Activated T-cell treated with anti-CD3 and anti-CD28 coated beads, Interleukin-2, amount 50 U/mL, for 1 hour (primary cell): ENCODE measurements around the gene EPM2A.
"Not testable (repeated sequence)": the region's sequence is repeated elsewhere in the genome, so short reads cannot be mapped to it uniquely, and the experiment has no call there.

Experiments
- DNase-seq: peaks from one replicate; pipeline ENCODE4 v3.0.0-alpha.2; 2020

The EPM2A gene

GRCh38 chr6:145735356-145736165 lies at the start of gene EPM2A:
Gene EPM2A, minus strand, starts transcription at chr6:145735520. Its CDS starts 22 bp downstream, at chr6:145735498.
- peak; percentile 76 for DNase-seq

- no peak for DNase-seq
Observed at GRCh38 chr6:145784683-145785082, 49.4 kb upstream of the EPM2A start.

- no peak for DNase-seq
Observed at GRCh38 chr6:145783796-145784195, 48.5 kb upstream of the EPM2A start.

- no peak for DNase-seq
Observed at GRCh38 chr6:145772846-145773245, 37.5 kb upstream of the EPM2A start.

GRCh38 chr6:145765449-145765848 lies 30.1 kb upstream of the EPM2A start:
- no peak for DNase-seq

GRCh38 chr6:145763742-145764141 lies 28.4 kb upstream of the EPM2A start:
- no peak for DNase-seq

GRCh38 chr6:145761584-145761983 lies 26.3 kb upstream of the EPM2A start:
- DNase-seq: no peak

- DNase-seq: no peak
Observed at GRCh38 chr6:145758113-145758512, 22.8 kb upstream of the EPM2A start.

GRCh38 chr6:145756170-145756662 lies 20.9 kb upstream of the EPM2A start:
- DNase-seq: no peak

- DNase-seq: no peak
Observed at GRCh38 chr6:145755682-145756081, 20.4 kb upstream of the EPM2A start.

GRCh38 chr6:145752638-145753037 lies 17.3 kb upstream of the EPM2A start:
- no peak for DNase-seq

- DNase-seq: no peak
Observed at GRCh38 chr6:145749632-145750031, 14.3 kb upstream of the EPM2A start.

- DNase-seq: no peak
Observed at GRCh38 chr6:145745861-145746260, 10.5 kb upstream of the EPM2A start.

- no peak for DNase-seq
Observed at GRCh38 chr6:145744619-145745018, 9.3 kb upstream of the EPM2A start.

GRCh38 chr6:145743332-145743731 lies 8.0 kb upstream of the EPM2A start:
- no peak for DNase-seq

GRCh38 chr6:145742472-145742871 lies 7.2 kb upstream of the EPM2A start:
- DNase-seq: not testable (repeated sequence)

GRCh38 chr6:145739685-145740084 lies 4.4 kb upstream of the EPM2A start:
- DNase-seq: not testable (repeated sequence)

GRCh38 chr6:145738265-145738664 lies 2.9 kb upstream of the EPM2A start:
- DNase-seq: no peak

GRCh38 chr6:145736661-145737144 lies 1.4 kb upstream of the EPM2A start:
- DNase-seq: no peak

- peak; percentile 68 for DNase-seq
Observed at GRCh38 chr6:145734486-145735355, 599 bp downstream of the EPM2A start.

GRCh38 chr6:145733810-145734209 lies 1.5 kb downstream of the EPM2A start:
- DNase-seq: no peak

- no peak for DNase-seq
Observed at GRCh38 chr6:145733207-145733606, 2.1 kb downstream of the EPM2A start.

GRCh38 chr6:145731447-145731846 lies 3.9 kb downstream of the EPM2A start:
- no peak for DNase-seq

- no peak for DNase-seq
Observed at GRCh38 chr6:145729887-145730286, 5.4 kb downstream of the EPM2A start.
